Fibroblast of lung (primary cell): ENCODE results near the gene ZNF467. TPM values are rescaled to one million over a fixed set of nuclear protein-coding genes. Genes with fewer than 3 reads are reported as not detected.

Experiments used
- DNase-seq, 2 donors: peaks; one replicate each; pipeline versions ENCODE4 v3.0.0 to v3.0.0-alpha.2; 2010; ENCODE audit warnings: low read depth in 2 of 2
- H2AFZ ChIP-seq: 2 replicates; pipeline ENCODE4 v1.5.1; 2012; ENCODE audit warnings: low read length, control low read depth, inconsistent platforms
- H3K27ac ChIP-seq: 2 replicates; pipeline ENCODE4 v1.5.1; 2011; ENCODE audit warnings: low read length, control low read depth; ENCODE audit not compliant: insufficient read depth
- H3K27me3 ChIP-seq: 2 replicates; pipeline ENCODE4 v1.5.1; 2011; ENCODE audit warnings: mild to moderate bottlenecking, low read length; ENCODE audit not compliant: control insufficient read depth, insufficient read depth
- H3K36me3 ChIP-seq: 2 replicates; pipeline ENCODE4 v1.5.1; 2011; ENCODE audit warnings: low read length; ENCODE audit not compliant: control insufficient read depth, insufficient read depth
- H3K4me1 ChIP-seq: 2 replicates; pipeline ENCODE4 v1.5.1; 2011; ENCODE audit warnings: low read length; ENCODE audit not compliant: control insufficient read depth, insufficient read depth; ENCODE audit errors: extremely low read depth
- H3K4me2 ChIP-seq: 2 replicates; pipeline ENCODE4 v1.5.1; 2011; ENCODE audit warnings: low read length, control low read depth; ENCODE audit not compliant: insufficient read depth; ENCODE audit errors: extremely low read depth
- H3K4me3 ChIP-seq, 4 experiments: fragments of 200-600 bp in 1 of 4; sonication (generic) in 1 of 4; replicated peaks in 1 of 4; 2 replicates each; pipeline ENCODE4 v1.5.1; 2011 to 2016; ENCODE audit warnings: low read length in 4 of 4, low read depth in 3 of 4, mild to moderate bottlenecking in 3 of 4, control low read depth in 2 of 4, inconsistent platforms in 1 of 4, mixed read lengths in 1 of 4; ENCODE audit not compliant: insufficient read depth in 1 of 4; ENCODE audit errors: control extremely low read depth in 1 of 4
- H3K79me2 ChIP-seq: 2 replicates; pipeline ENCODE4 v1.5.1; 2012; ENCODE audit warnings: mild to moderate bottlenecking, low read length, inconsistent platforms; ENCODE audit not compliant: control insufficient read depth, insufficient read depth
- H3K9ac ChIP-seq: 2 replicates; pipeline ENCODE4 v1.5.1; 2011; ENCODE audit warnings: mild to moderate bottlenecking, low read length, control low read depth; ENCODE audit not compliant: insufficient read depth
- H3K9me3 ChIP-seq: 2 replicates; pipeline ENCODE4 v1.5.1; 2012; ENCODE audit warnings: low read depth, low read length; ENCODE audit not compliant: control insufficient read depth, insufficient read depth
- H4K20me1 ChIP-seq: 2 replicates; pipeline ENCODE4 v1.5.1; 2011; ENCODE audit warnings: low read length; ENCODE audit not compliant: control insufficient read depth, insufficient read depth; ENCODE audit errors: extremely low read depth
- CTCF ChIP-seq, 2 donors: IDR thresholded peaks in 1 of 2; conservative IDR thresholded peaks in 1 of 2; 1 replicate in 1 of 2; 2 replicates in 1 of 2; pipeline ENCODE4 v1.5.1; 2011 to 2012; ENCODE audit warnings: low read length in 2 of 2, control low read depth in 1 of 2, inconsistent platforms in 1 of 2, low read depth in 1 of 2, mild to moderate bottlenecking in 1 of 2
- EZH2 ChIP-seq: IDR thresholded peaks from 2 replicates; pipeline ENCODE4 v1.5.1; 2012; ENCODE audit warnings: low read length, control low read depth, mild to moderate bottlenecking; ENCODE audit errors: missing control alignments
- polyA plus RNA-seq, 2 donors: library from polyadenylated mRNA; depleted of rRNA in 1 of 2; stranded (reverse) in 1 of 2; unstranded in 1 of 2; fragments of >200 nt; gene quantifications; 2 replicates each; pipeline ENCODE4 v1.2.1, GENCODE V29; 2011 to 2012; ENCODE audit warnings: missing spikeins in 1 of 2
- total RNA-seq: library from RNA; depleted of rRNA; stranded (reverse); fragments of >200 nt; gene quantifications from 2 replicates; pipeline ENCODE4 v1.2.1, GENCODE V29; 2014

ZNF467 gene
- total and polyA plus RNA-seq, 2 donors (not counting 1 experiment from before 2014, with no cell fraction given): 0.89 to 1.3 TPM

- no peak overlapping the region for H3K27ac ChIP-seq
- no peak overlapping the region for H2AFZ ChIP-seq
- no peak overlapping the region for H3K4me2 ChIP-seq
- no peaks in the 10 kb centered on the region for H3K4me1 ChIP-seq
- no peaks in the 10 kb centered on the region for H3K9me3 ChIP-seq
- TF ChIP-seq EZH2 (no peak), CTCF (conservative IDR thresholded peaks at IDR 0.05 in 1 of 2, IDR thresholded peaks at IDR 0.05 in 1 of 2; ENCODE audit: low read depth in 1 of 2, low read length in 2 of 2) (no peak)
- no peak overlapping the region for H3K4me3 ChIP-seq
- no peaks in the 10 kb centered on the region for H4K20me1 ChIP-seq
- no peak for DNase-seq
- no peak overlapping the region for H3K9ac ChIP-seq
- no peaks in the 10 kb centered on the region for H3K79me2 ChIP-seq
- peaks cover 7% of the 10 kb centered on the region for H3K36me3 ChIP-seq
- H3K27me3 ChIP-seq: no peaks in the 10 kb centered on the region
Measured at GRCh38 chr7:149729586-149729982, 43.8 kb downstream of the ZNF467 start.

GRCh38 chr7:149728491-149729375, 44.7 kb downstream of the ZNF467 start:
- Histone ChIP-seq H3K9ac (no peak overlapping the region), H3K36me3 (peaks cover 7% of the 10 kb centered on the region), H3K27me3 (no peaks in the 10 kb centered on the region), H3K27ac (no peak overlapping the region), H4K20me1 (no peaks in the 10 kb centered on the region), H3K4me2 (no peak overlapping the region), H3K4me3 (no peak overlapping the region), H3K9me3 (no peaks in the 10 kb centered on the region), H3K79me2 (no peaks in the 10 kb centered on the region), H3K4me1 (no peaks in the 10 kb centered on the region), H2AFZ (no peak overlapping the region)
- TF ChIP-seq CTCF (conservative IDR thresholded peaks at IDR 0.05 in 1 of 2, IDR thresholded peaks at IDR 0.05 in 1 of 2; ENCODE audit: low read depth in 1 of 2, low read length in 2 of 2) (no peak), EZH2 (no peak)
- no peak for DNase-seq

- no peak overlapping the region for H3K4me2 ChIP-seq
- no peak overlapping the region for H2AFZ ChIP-seq
- H3K4me3 ChIP-seq: no peak overlapping the region
- H3K9ac ChIP-seq: no peak overlapping the region
- H3K27ac ChIP-seq: no peak overlapping the region
- H3K79me2 ChIP-seq: no peaks in the 10 kb centered on the region
- H3K36me3 ChIP-seq: peaks cover 7% of the 10 kb centered on the region
- no peaks in the 10 kb centered on the region for H3K9me3 ChIP-seq
- DNase-seq: no peak
- no peaks in the 10 kb centered on the region for H3K4me1 ChIP-seq
- no peaks in the 10 kb centered on the region for H3K27me3 ChIP-seq
- H4K20me1 ChIP-seq: no peaks in the 10 kb centered on the region
- TF ChIP-seq CTCF (conservative IDR thresholded peaks at IDR 0.05 in 1 of 2, IDR thresholded peaks at IDR 0.05 in 1 of 2; ENCODE audit: low read depth in 1 of 2, low read length in 2 of 2) (no peak), EZH2 (no peak)
Measured at GRCh38 chr7:149727899-149728476, 45.4 kb downstream of the ZNF467 start.
